Transverse colon (tissue), 4 donors: ENCODE data around the gene KRT33A. TPM values are rescaled to one million over a fixed set of nuclear protein-coding genes. Genes with fewer than 3 reads are reported as not detected.

ENCODE experiments used
- DNase-seq: peaks from one replicate; pipeline ENCODE4 v3.0.0-alpha.2; 2019
- H3K27ac ChIP-seq, 4 donors: fragments of 200-600 bp; sonication (generic); 2 replicates each; pipeline ENCODE4 v1.5.1; 2016 to 2018; ENCODE audit warnings: inconsistent platforms in 4 of 4
- H3K27me3 ChIP-seq: fragments of 200-600 bp; sonication (generic); 2 replicates; pipeline ENCODE4 v1.5.1; 2017; ENCODE audit warnings: inconsistent platforms
- H3K36me3 ChIP-seq, 4 donors: fragments of 200-600 bp; sonication (generic); 2 replicates each; pipeline ENCODE4 v1.5.1; 2017 to 2019; ENCODE audit warnings: inconsistent platforms in 4 of 4
- H3K4me1 ChIP-seq, 4 donors: fragments of 200-600 bp; sonication (generic); 2 replicates each; pipeline ENCODE4 v1.5.1; 2017 to 2020; ENCODE audit warnings: inconsistent platforms in 4 of 4
- H3K4me3 ChIP-seq, 4 donors: fragments of 200-600 bp; sonication (generic); 1 replicate in 1 of 4; 2 replicates in 3 of 4; pipeline versions ENCODE4 v1.5.1 to v1.6.1; 2017 to 2019; ENCODE audit warnings: inconsistent platforms in 4 of 4
- H3K9me3 ChIP-seq, 2 donors: fragments of 200-600 bp; sonication (generic); 2 replicates each; pipeline ENCODE4 v1.5.1; 2017 to 2019; ENCODE audit warnings: inconsistent platforms in 2 of 2
- CTCF ChIP-seq, 5 experiments: fragments of 200-600 bp in 3 of 5; fragments of 450-650 bp in 2 of 5; sonication (generic) in 3 of 5; IDR thresholded peaks; 1 replicate in 2 of 5; 2 replicates in 3 of 5; pipeline ENCODE4 v1.5.1; 2016 to 2017; ENCODE audit warnings: antibody characterized with exemption in 5 of 5, inconsistent platforms in 3 of 5, mild to moderate bottlenecking in 2 of 5, moderate library complexity in 1 of 5
- EP300 ChIP-seq: sonication (generic); formaldehyde crosslinking; IDR thresholded peaks from one replicate; pipeline ENCODE4 v1.6.1; 2017; ENCODE audit warnings: antibody characterized with exemption, low read depth
- POLR2A ChIP-seq: fragments of 450-650 bp; IDR thresholded peaks from one replicate; pipeline ENCODE4 v1.6.1; 2016; ENCODE audit warnings: antibody characterized with exemption, mild to moderate bottlenecking, moderate library complexity
- POLR2AphosphoS5 ChIP-seq, 3 donors: sonication (generic); formaldehyde crosslinking; IDR thresholded peaks; one replicate each; pipeline ENCODE4 v1.6.1; 2016; ENCODE audit warnings: antibody characterized with exemption in 3 of 3
- WGBS, 2 donors: methylation state at CpG; one replicate each; pipeline ENCODE4 v1.1.5; 2018; ENCODE audit warnings: low coverage in 1 of 2; 5-methylcytosine and 5-hydroxymethylcytosine counted together
- in situ Hi-C, 4 donors: fragments of 200-750 bp; cut with MboI; loops; one replicate each; pipeline versions ENCODE4 v1.15.0 to v1.15.1; 2017; ENCODE audit warnings: low sequenced_read_pairs in 3 of 4, low pct_ligation_motif_present in 1 of 4, low pct_unique_long_range_greater_than_20kb in 1 of 4
- intact Hi-C: fragments of 100-400 bp; cut with DNase I; formaldehyde crosslinking; loops from one replicate; pipeline ENCODE4 v1.15.1; 2023; ENCODE audit warnings: low total_unique reads
- total RNA-seq, 4 donors: library from RNA; depleted of rRNA; stranded (reverse); fragments of >200 nt; gene quantifications; one replicate each; pipeline ENCODE4 v1.1.0, GENCODE V29; 2016

The KRT33A gene
- total RNA-seq, 4 donors from 2014 or later, result not detected

GRCh38 chr17:41329279-41329948 lies 21.2 kb downstream of the KRT33A start:
- intact Hi-C loops, result no loop called here
- in situ Hi-C loops, result loop anchor here in 3 of 4 donors (10.0 to 25.0 kb wide), 2 partner anchors 415 to 517 kb away; partner anchors contain the start of gene KRT10 (in 1 of the 3)
- H3K27me3 ChIP-seq, result no peaks in the 10 kb centered on the region
- H3K27ac ChIP-seq, result no peak overlapping the region
- H3K4me3 ChIP-seq, result no peak overlapping the region
- WGBS, 2 donors, result 26 to 45% methylated on average over 4 to 13 of the region's 13 CpGs
- no peak for TF ChIP-seq EP300
- no peak for TF ChIP-seq POLR2A
- peak; percentile 43 to 73 (median 67) for TF ChIP-seq CTCF (IDR thresholded peaks at IDR 0.05)
- no peak for TF ChIP-seq POLR2AphosphoS5 (IDR thresholded peaks at IDR 0.05)
- no peaks in the 10 kb centered on the region for H3K9me3 ChIP-seq
- H3K36me3 ChIP-seq, result no peaks in the 10 kb centered on the region
- DNase-seq, result peak; percentile 56
- H3K4me1 ChIP-seq, result no peaks in the 10 kb centered on the region

- Histone ChIP-seq H3K4me3 (no peak overlapping the region), H3K4me1 (no peaks in the 10 kb centered on the region), H3K27me3 (no peaks in the 10 kb centered on the region), H3K9me3 (no peaks in the 10 kb centered on the region), H3K27ac (no peak overlapping the region), H3K36me3 (no peaks in the 10 kb centered on the region)
- no peak for TF ChIP-seq EP300
- no peak for TF ChIP-seq POLR2A
- TF ChIP-seq CTCF (IDR thresholded peaks at IDR 0.05), result no peak
- TF ChIP-seq POLR2AphosphoS5 (IDR thresholded peaks at IDR 0.05), result no peak
- WGBS, 2 donors, result 60% methylated on average over 5 of the region's 7 CpGs; no CpG with 5 or more reads in 1 of the 2 donors
- DNase-seq, result no peak
- in situ Hi-C loops (loop anchor here in 3 of 4 donors (10.0 to 25.0 kb wide), 2 partner anchors 413 to 516 kb away; partner anchors contain the start of gene KRT10 (in 1 of the 3)), intact Hi-C loops (no loop called here)
Measured at GRCh38 chr17:41328207-41328606, 22.4 kb downstream of the KRT33A start.

GRCh38 chr17:41327411-41328120 lies 23.1 kb downstream of the KRT33A start:
- 75% methylated on average over 8 of the region's 8 CpGs; no CpG with 5 or more reads in 1 of the 2 donors for WGBS, 2 donors
- in situ Hi-C loops, result loop anchor here in 3 of 4 donors (10.0 to 25.0 kb wide), 2 partner anchors 413 to 515 kb away; partner anchors contain the start of gene KRT10 (in 1 of the 3)

More at GRCh38 chr17:41327411-41328120, 23.1 kb downstream of the KRT33A start:
- intact Hi-C loops, result no loop called here
- TF ChIP-seq CTCF (IDR thresholded peaks at IDR 0.05) (no peak), POLR2AphosphoS5 (IDR thresholded peaks at IDR 0.05) (no peak), POLR2A (no peak), EP300 (no peak)
- Histone ChIP-seq H3K4me1 (no peaks in the 10 kb centered on the region), H3K36me3 (no peaks in the 10 kb centered on the region), H3K27me3 (no peaks in the 10 kb centered on the region), H3K27ac (no peak overlapping the region), H3K9me3 (no peaks in the 10 kb centered on the region), H3K4me3 (no peak overlapping the region)
- DNase-seq, result no peak
